NT2/D1 (cell line): ENCODE results near the gene GLIS1.

Experiments used
- DNase-seq: peaks from one replicate; pipeline ENCODE4 v3.0.0-alpha.2; 2011; ENCODE audit warnings: low read depth, low spot score
- H3K27me3 ChIP-seq: 2 replicates; pipeline ENCODE4 v1.6.0; 2011; ENCODE audit warnings: mild to moderate bottlenecking; ENCODE audit not compliant: insufficient read length, insufficient read depth
- H3K36me3 ChIP-seq: 2 replicates; pipeline ENCODE4 v1.6.1; 2011; ENCODE audit warnings: mild to moderate bottlenecking, low read length, mixed read lengths; ENCODE audit not compliant: insufficient read depth, insufficient read length
- H3K4me1 ChIP-seq: 2 replicates; pipeline ENCODE4 v1.5.1; 2011; ENCODE audit not compliant: insufficient read depth, insufficient read length
- H3K4me3 ChIP-seq: 2 replicates; pipeline ENCODE4 v1.5.1; 2011; ENCODE audit warnings: low read depth; ENCODE audit not compliant: insufficient read length
- H3K9ac ChIP-seq: 2 replicates; pipeline ENCODE4 v1.6.0; 2011; ENCODE audit warnings: low read depth; ENCODE audit not compliant: insufficient read length
- H3K9me3 ChIP-seq: 2 replicates; pipeline ENCODE4 v1.5.1; 2011; ENCODE audit warnings: mild to moderate bottlenecking, low read length; ENCODE audit not compliant: insufficient read depth
- SUZ12 ChIP-seq: IDR thresholded peaks from 2 replicates; pipeline ENCODE4 v1.6.1; 2011; ENCODE audit not compliant: insufficient read length, insufficient read depth; ENCODE audit errors: extremely low read depth
- YY1 ChIP-seq: IDR thresholded peaks from 2 replicates; pipeline ENCODE4 v1.6.1; 2011; ENCODE audit not compliant: insufficient read length, insufficient read depth
- ZNF274 ChIP-seq: IDR thresholded peaks from 2 replicates; pipeline ENCODE4 v1.6.1; 2011; ENCODE audit warnings: mild to moderate bottlenecking, low read depth, low read length

GLIS1 gene

GRCh38 chr1:53735681-53736080 lies 3.3 kb downstream of the GLIS1 start:
- Histone ChIP-seq H3K36me3 (no peaks in the 10 kb centered on the region), H3K4me1 (peaks cover 24% of the 10 kb centered on the region), H3K9ac (no peak overlapping the region), H3K4me3 (no peak overlapping the region), H3K9me3 (no peaks in the 10 kb centered on the region), H3K27me3 (peaks cover 43% of the 10 kb centered on the region)
- DNase-seq = no peak
- TF ChIP-seq ZNF274 (no peak), YY1 (no peak), SUZ12 (no peak)

- Histone ChIP-seq H3K4me3 (no peak overlapping the region), H3K4me1 (peaks cover 24% of the 10 kb centered on the region), H3K9ac (no peak overlapping the region), H3K27me3 (peaks cover 38% of the 10 kb centered on the region), H3K36me3 (no peaks in the 10 kb centered on the region), H3K9me3 (no peaks in the 10 kb centered on the region)
- no peak for DNase-seq
- TF ChIP-seq YY1 (no peak), SUZ12 (no peak), ZNF274 (no peak)
These were observed 3.7 kb downstream of the GLIS1 start for GRCh38 chr1:53735261-53735660.

- no peak for TF ChIP-seq YY1
- TF ChIP-seq SUZ12 = no peak
- no peak for TF ChIP-seq ZNF274
- no peaks in the 10 kb centered on the region for H3K36me3 ChIP-seq
- no peaks in the 10 kb centered on the region for H3K9me3 ChIP-seq
- no peak overlapping the region for H3K9ac ChIP-seq
- peaks cover 22% of the 10 kb centered on the region for H3K4me1 ChIP-seq
- peaks cover 33% of the 10 kb centered on the region for H3K27me3 ChIP-seq
- DNase-seq = no peak
- no peak overlapping the region for H3K4me3 ChIP-seq
These were observed 4.2 kb downstream of the GLIS1 start for GRCh38 chr1:53734650-53735211.

- no peak overlapping the region for H3K9ac ChIP-seq
- no peak for DNase-seq
- no peaks in the 10 kb centered on the region for H3K9me3 ChIP-seq
- H3K4me3 ChIP-seq = no peak overlapping the region
- no peak for TF ChIP-seq ZNF274
- TF ChIP-seq YY1 = no peak
- no peak for TF ChIP-seq SUZ12
- no peaks in the 10 kb centered on the region for H3K36me3 ChIP-seq
- peaks cover 28% of the 10 kb centered on the region for H3K27me3 ChIP-seq
- peaks cover 21% of the 10 kb centered on the region for H3K4me1 ChIP-seq
These were observed 4.9 kb downstream of the GLIS1 start for GRCh38 chr1:53733975-53734649.

GRCh38 chr1:53733447-53733931 lies 5.5 kb downstream of the GLIS1 start:
- no peaks in the 10 kb centered on the region for H3K36me3 ChIP-seq
- DNase-seq = no peak
- peaks cover 18% of the 10 kb centered on the region for H3K4me1 ChIP-seq
- H3K9ac ChIP-seq = no peak overlapping the region
- TF ChIP-seq YY1 = no peak
- TF ChIP-seq ZNF274 = no peak
- no peak for TF ChIP-seq SUZ12
- peaks cover 24% of the 10 kb centered on the region for H3K27me3 ChIP-seq
- no peak overlapping the region for H3K4me3 ChIP-seq
- H3K9me3 ChIP-seq = no peaks in the 10 kb centered on the region

- Histone ChIP-seq H3K9ac (no peak overlapping the region), H3K9me3 (no peaks in the 10 kb centered on the region), H3K4me1 (peaks cover 17% of the 10 kb centered on the region), H3K27me3 (peaks cover 18% of the 10 kb centered on the region), H3K4me3 (no peak overlapping the region), H3K36me3 (no peaks in the 10 kb centered on the region)
- no peak for DNase-seq
- TF ChIP-seq ZNF274 (no peak), SUZ12 (no peak), YY1 (no peak)
These were observed 6.0 kb downstream of the GLIS1 start for GRCh38 chr1:53732912-53733317.

- DNase-seq = no peak
- Histone ChIP-seq H3K36me3 (no peaks in the 10 kb centered on the region), H3K4me1 (peaks cover 17% of the 10 kb centered on the region), H3K9me3 (peaks cover 3% of the 10 kb centered on the region; the same call in 1 of the 2 replicates), H3K9ac (no peak overlapping the region), H3K27me3 (peaks cover 13% of the 10 kb centered on the region), H3K4me3 (no peak overlapping the region)
- TF ChIP-seq ZNF274 (no peak), YY1 (no peak), SUZ12 (no peak)
These were observed 6.6 kb downstream of the GLIS1 start for GRCh38 chr1:53732409-53732808.
